H9 (cell line): Measurements from ENCODE around the gene FAM210A. TPM values are rescaled to one million over a fixed set of nuclear protein-coding genes. Genes with fewer than 3 reads are reported as not detected.

ENCODE experiments used
- DNase-seq: peaks from one replicate; pipeline ENCODE4 v3.0.0-alpha.2; 2017
- H2AFZ ChIP-seq: one replicate; pipeline ENCODE4 v1.6.1; 2013; ENCODE audit warnings: mild to moderate bottlenecking, low read length, control low read depth, moderate library complexity
- H2AK5ac ChIP-seq: 2 replicates; pipeline ENCODE4 v1.6.1; 2013; ENCODE audit warnings: low read length, control low read depth, mixed read lengths; ENCODE audit not compliant: insufficient read length
- H2BK120ac ChIP-seq: one replicate; pipeline ENCODE4 v1.6.1; 2013; ENCODE audit warnings: low read depth, mild to moderate bottlenecking, low read length, control low read depth, inconsistent platforms; ENCODE audit not compliant: poor library complexity, severe bottlenecking
- H2BK12ac ChIP-seq: 2 replicates; pipeline ENCODE4 v1.6.1; 2013; ENCODE audit warnings: low read length, control low read depth, mixed read lengths, low read depth; ENCODE audit not compliant: insufficient read length
- H2BK15ac ChIP-seq: 2 replicates; pipeline ENCODE4 v1.6.1; 2013; ENCODE audit warnings: low read depth, low read length, control low read depth
- H2BK20ac ChIP-seq: one replicate; pipeline ENCODE4 v1.6.1; 2013; ENCODE audit warnings: low read depth, mild to moderate bottlenecking, low read length, control low read depth, inconsistent platforms; ENCODE audit not compliant: poor library complexity, severe bottlenecking
- H2BK5ac ChIP-seq: 2 replicates; pipeline ENCODE4 v1.6.1; 2013; ENCODE audit warnings: low read length, control low read depth, mixed read lengths; ENCODE audit not compliant: insufficient read length
- H3K14ac ChIP-seq: 2 replicates; pipeline ENCODE4 v1.6.1; 2013; ENCODE audit warnings: low read length, control low read depth; ENCODE audit not compliant: insufficient read depth
- H3K18ac ChIP-seq: 2 replicates; pipeline ENCODE4 v1.6.1; 2013; ENCODE audit warnings: low read depth, mild to moderate bottlenecking, mixed read lengths, low read length, control low read depth; ENCODE audit not compliant: insufficient read length
- H3K23ac ChIP-seq: 2 replicates; pipeline ENCODE4 v1.6.1; 2013; ENCODE audit warnings: low read length, control low read depth, mixed read lengths, low read depth; ENCODE audit not compliant: insufficient read length
- H3K23me2 ChIP-seq: 2 replicates; pipeline ENCODE4 v1.6.1; 2013; ENCODE audit warnings: low read depth, mild to moderate bottlenecking, mixed read lengths, low read length, control low read depth; ENCODE audit not compliant: insufficient read length, poor library complexity, severe bottlenecking
- H3K27ac ChIP-seq: 2 replicates; pipeline ENCODE4 v1.5.1; 2013; ENCODE audit warnings: low read length, control low read depth, mixed read lengths, low read depth; ENCODE audit not compliant: insufficient read length
- H3K27me3 ChIP-seq: 2 replicates; pipeline ENCODE4 v1.6.1; 2013; ENCODE audit warnings: low read length, control low read depth, inconsistent platforms; ENCODE audit not compliant: insufficient read depth
- H3K4ac ChIP-seq: 2 replicates; pipeline ENCODE4 v1.6.1; 2013; ENCODE audit warnings: low read depth, mild to moderate bottlenecking, control low read depth, inconsistent platforms, low read length, moderate library complexity
- H3K4me1 ChIP-seq: 2 replicates; pipeline ENCODE4 v1.6.1; 2013; ENCODE audit warnings: low read length, control low read depth, inconsistent platforms; ENCODE audit not compliant: insufficient read depth
- H3K4me2 ChIP-seq: 2 replicates; pipeline ENCODE4 v1.6.1; 2013; ENCODE audit warnings: low read length, control low read depth, mixed read lengths; ENCODE audit not compliant: insufficient read length, insufficient read depth
- H3K56ac ChIP-seq: 2 replicates; pipeline ENCODE4 v1.6.1; 2013; ENCODE audit warnings: low read depth, mild to moderate bottlenecking, mixed read lengths, low read length, control low read depth; ENCODE audit not compliant: insufficient read length
- H3K79me1 ChIP-seq: 2 replicates; pipeline ENCODE4 v1.6.1; 2013; ENCODE audit warnings: low read depth, mild to moderate bottlenecking, moderate library complexity, low read length, control low read depth, inconsistent platforms; ENCODE audit not compliant: insufficient read depth, poor library complexity, severe bottlenecking
- H3K79me2 ChIP-seq: 2 replicates; pipeline ENCODE4 v1.6.1; 2013; ENCODE audit warnings: low read length, control low read depth, inconsistent platforms; ENCODE audit not compliant: insufficient read depth
- H3K9ac ChIP-seq: 2 replicates; pipeline ENCODE4 v1.6.1; 2013; ENCODE audit warnings: low read length, control low read depth, mixed read lengths; ENCODE audit not compliant: insufficient read length; ENCODE audit errors: extremely low read depth
- H3K9me3 ChIP-seq: one replicate; pipeline ENCODE4 v1.6.1; 2013; ENCODE audit warnings: low read depth, low read length, inconsistent platforms; ENCODE audit not compliant: control insufficient read depth
- H3T11ph ChIP-seq: one replicate; pipeline ENCODE4 v1.6.1; 2013; ENCODE audit warnings: mild to moderate bottlenecking, low read length, control low read depth, inconsistent platforms
- H4K20me1 ChIP-seq: one replicate; pipeline ENCODE4 v1.6.1; 2013; ENCODE audit not compliant: control insufficient read depth, insufficient read length, insufficient read depth
- H4K5ac ChIP-seq: 2 replicates; pipeline ENCODE4 v1.6.1; 2013; ENCODE audit warnings: low read depth, mild to moderate bottlenecking, mixed read lengths, low read length, control low read depth; ENCODE audit not compliant: insufficient read length
- H4K8ac ChIP-seq: replicated peaks from 2 replicates; pipeline ENCODE4 v1.6.1; 2013; ENCODE audit warnings: low read length, control low read depth, mixed read lengths, low read depth; ENCODE audit not compliant: insufficient read length
- H4K91ac ChIP-seq: 2 replicates; pipeline ENCODE4 v1.6.1; 2013; ENCODE audit warnings: low read depth, mild to moderate bottlenecking, moderate library complexity, mixed read lengths, low read length, control low read depth; ENCODE audit not compliant: insufficient read length
- H3K27ac Mint-ChIP-seq, 3 experiments: 2 replicates in 2 of 3; 3 replicates in 1 of 3; pipeline ENCODE4 v1.8.0; 2020 to 2021; ENCODE audit warnings: mixed read lengths in 3 of 3, mild to moderate bottlenecking in 1 of 3, moderate library complexity in 1 of 3
- H3K27me3 Mint-ChIP-seq: 2 replicates; pipeline ENCODE4 v1.8.0; 2021; ENCODE audit warnings: low read depth, mild to moderate bottlenecking, moderate library complexity, mixed read lengths
- H3K36me3 Mint-ChIP-seq, 3 experiments: 2 replicates in 2 of 3; 3 replicates in 1 of 3; pipeline ENCODE4 v1.8.0; 2020 to 2021; ENCODE audit warnings: low read depth in 3 of 3, mixed read lengths in 3 of 3; ENCODE audit not compliant: insufficient read depth in 1 of 3
- H3K4me1 Mint-ChIP-seq, 2 experiments: 2 replicates each; pipeline ENCODE4 v1.8.0; 2020; ENCODE audit warnings: mixed read lengths in 2 of 2
- H3K4me3 Mint-ChIP-seq, 2 experiments: 2 replicates in 1 of 2; 3 replicates in 1 of 2; pipeline ENCODE4 v1.8.0; 2020 to 2021; ENCODE audit warnings: mild to moderate bottlenecking in 2 of 2, mixed read lengths in 2 of 2, moderate library complexity in 1 of 2
- H3K9me3 Mint-ChIP-seq, 2 experiments: 2 replicates in 1 of 2; 3 replicates in 1 of 2; pipeline ENCODE4 v1.8.0; 2020; ENCODE audit warnings: mild to moderate bottlenecking in 2 of 2, mixed read lengths in 2 of 2, moderate library complexity in 1 of 2
- CTCF ChIP-seq: fragments of 200-600 bp; sonication (generic); conservative IDR thresholded peaks from 3 replicates; pipeline ENCODE4 v1.8.0; 2021; ENCODE audit warnings: antibody characterized with exemption, mild to moderate bottlenecking
- WGBS: extraction: QIAGEN DNeasy Blood & Tissue Kit; methylation state at CpG from one replicate; pipeline ENCODE4 v1.1.7; 2013; ENCODE audit warnings: missing lambda C conversion rate, low lambda C conversion rate, mixed read lengths; ENCODE audit not compliant: insufficient read length; ENCODE audit errors: extremely low coverage; 5-methylcytosine and 5-hydroxymethylcytosine counted together
- total RNA-seq: library from RNA; stranded (reverse); gene quantifications from 2 replicates; pipeline ENCODE4 v1.2.1, GENCODE V29; 2021

FAM210A gene
- total RNA-seq, 1 experiment from 2014 or later = 22.5 TPM

DNA sequence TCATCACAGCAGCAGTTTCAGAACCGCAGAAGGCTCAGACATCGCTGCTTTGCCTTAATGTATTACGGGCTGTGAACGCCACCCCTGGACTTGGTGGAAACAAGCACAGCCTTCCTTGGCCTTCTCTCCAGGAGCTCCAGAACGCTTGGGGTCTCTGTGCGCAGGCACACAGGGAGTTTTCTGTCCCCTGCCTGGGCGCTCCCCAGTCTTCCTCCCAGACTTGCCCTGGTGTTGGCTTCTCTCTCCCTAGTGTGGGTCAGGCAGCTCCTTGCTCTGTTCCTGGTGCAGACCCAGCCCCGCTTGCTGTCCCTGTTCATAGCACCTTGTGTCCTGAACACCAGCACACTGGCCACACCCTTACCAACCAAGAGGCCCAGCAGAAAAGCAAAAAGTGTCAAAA is 103.6 kb downstream of the FAM210A start:
- no peak overlapping the region for H3K4ac ChIP-seq
- no peak overlapping the region for H3K9ac ChIP-seq
- no peak overlapping the region for H2BK120ac ChIP-seq
- no peak overlapping the region for H2BK15ac ChIP-seq
- no peak overlapping the region for H3K18ac ChIP-seq
- no peaks in the 10 kb centered on the region for H3K27me3 ChIP-seq
- no peak for TF ChIP-seq CTCF
- no peak overlapping the region for H2BK20ac ChIP-seq
- no peak overlapping the region for H3K56ac ChIP-seq
- Mint-ChIP-seq H3K36me3 (peaks cover 0 to 2% (median 0%) of the 10 kb centered on the region in 3 experiments; a peak in 2 of 7 replicates), H3K27me3 (no peaks in the 10 kb centered on the region; the same call in 1 of the 2 replicates), H3K4me3 (no peak overlapping the region), H3K4me1 (peaks cover 0 to under 1% of the 10 kb centered on the region in 2 experiments; a peak in 1 of 4 replicates), H3K27ac (no peak overlapping the region), H3K9me3 (no peaks in the 10 kb centered on the region)
- no peaks in the 10 kb centered on the region for H3K4me1 ChIP-seq
- no peaks in the 10 kb centered on the region for H3K79me1 ChIP-seq
- H4K8ac ChIP-seq = no peak overlapping the region
- WGBS = no CpG with 5 or more reads among the region's 8 CpGs
- no peak overlapping the region for H2BK12ac ChIP-seq
- no peak overlapping the region for H4K91ac ChIP-seq
- no peak overlapping the region for H3K4me2 ChIP-seq
- no peak overlapping the region for H2BK5ac ChIP-seq
- no peak overlapping the region for H3K27ac ChIP-seq
- no peaks in the 10 kb centered on the region for H4K20me1 ChIP-seq
- H3K9me3 ChIP-seq = no peaks in the 10 kb centered on the region
- H2AFZ ChIP-seq = no peak overlapping the region
- no peaks in the 10 kb centered on the region for H3K23me2 ChIP-seq
- no peak overlapping the region for H3K14ac ChIP-seq
- no peaks in the 10 kb centered on the region for H3K79me2 ChIP-seq
- no peak for DNase-seq
- H2AK5ac ChIP-seq = no peak overlapping the region
- no peak overlapping the region for H3K23ac ChIP-seq
- no peak overlapping the region for H3T11ph ChIP-seq
- H4K5ac ChIP-seq = no peak overlapping the region
